GM21529 (cell line): ENCODE data around the gene CSNK1D.
"Not testable (repeated sequence)": the region's sequence is repeated elsewhere in the genome, so short reads cannot be mapped to it uniquely, and the experiment has no call there.

ENCODE experiments used
- ATAC-seq: cut with Tn5 transposase; IDR thresholded peaks from one replicate; pipeline ENCODE4 v1.9.1; 2021; ENCODE audit not compliant: unreplicated experiment

CSNK1D gene

DNA sequence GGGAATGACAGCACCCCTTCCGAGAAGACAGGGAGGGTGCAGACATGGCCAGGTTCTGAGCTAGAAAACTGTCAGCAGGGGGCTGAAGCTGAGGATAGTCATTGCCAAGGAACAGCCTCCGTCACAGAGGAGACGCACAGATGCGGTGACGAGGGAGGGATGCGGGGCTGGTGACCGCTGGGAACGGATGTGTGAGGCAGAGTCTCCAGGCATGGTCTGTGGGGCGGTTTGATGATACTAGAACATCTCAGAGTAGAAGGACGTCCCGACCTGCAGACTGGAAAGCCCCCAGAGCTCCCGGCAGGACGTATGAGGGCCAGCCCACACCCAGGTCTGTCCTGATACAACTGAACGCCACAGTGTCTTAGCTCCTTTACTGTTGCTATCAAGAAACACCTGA lies 1.8 kb upstream of the CSNK1D start:
- no peak for ATAC-seq

DNA sequence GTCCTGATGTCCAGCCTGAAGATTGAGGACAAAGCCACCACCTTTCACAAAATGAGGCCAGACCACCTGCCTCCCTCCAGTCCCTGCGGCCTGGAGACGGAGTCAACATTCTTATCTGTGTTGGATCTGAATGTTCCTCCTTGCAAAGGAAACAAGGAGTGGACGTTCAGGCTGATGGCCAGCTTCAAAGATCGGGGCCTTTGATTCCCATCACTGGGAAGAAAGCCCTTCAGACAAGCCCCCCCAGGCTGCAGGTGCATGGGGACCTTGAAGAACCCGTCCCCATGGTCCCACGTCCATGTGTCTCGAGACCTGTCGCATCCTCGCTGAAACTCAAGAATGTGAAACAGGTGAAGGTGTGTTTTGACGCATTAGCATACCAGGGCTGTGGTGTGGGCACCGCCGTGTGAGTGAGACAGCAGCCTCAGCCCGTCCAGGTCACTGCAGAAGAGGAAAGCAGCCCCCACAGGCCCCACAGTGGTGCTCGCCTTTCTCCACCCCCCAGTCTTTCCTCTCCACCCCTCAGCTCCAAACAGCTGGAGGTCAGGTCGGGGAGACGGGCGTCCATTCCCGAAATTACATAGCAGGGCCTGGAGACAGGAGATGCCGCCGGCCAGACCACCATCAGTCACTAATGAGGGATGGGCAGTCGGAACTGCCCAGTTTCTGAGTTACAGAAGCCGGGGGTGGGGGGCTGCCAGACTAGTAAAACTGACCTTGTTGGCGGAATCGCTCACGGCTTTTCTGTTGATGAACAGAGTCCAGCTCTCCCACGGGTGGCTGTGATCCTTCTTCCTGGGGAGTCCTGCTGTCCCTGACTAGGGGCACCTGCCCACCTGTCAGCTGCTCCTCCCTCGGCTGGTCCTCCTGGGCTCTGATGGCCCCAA lies 877 bp upstream of the CSNK1D start:
- ATAC-seq = no peak

DNA sequence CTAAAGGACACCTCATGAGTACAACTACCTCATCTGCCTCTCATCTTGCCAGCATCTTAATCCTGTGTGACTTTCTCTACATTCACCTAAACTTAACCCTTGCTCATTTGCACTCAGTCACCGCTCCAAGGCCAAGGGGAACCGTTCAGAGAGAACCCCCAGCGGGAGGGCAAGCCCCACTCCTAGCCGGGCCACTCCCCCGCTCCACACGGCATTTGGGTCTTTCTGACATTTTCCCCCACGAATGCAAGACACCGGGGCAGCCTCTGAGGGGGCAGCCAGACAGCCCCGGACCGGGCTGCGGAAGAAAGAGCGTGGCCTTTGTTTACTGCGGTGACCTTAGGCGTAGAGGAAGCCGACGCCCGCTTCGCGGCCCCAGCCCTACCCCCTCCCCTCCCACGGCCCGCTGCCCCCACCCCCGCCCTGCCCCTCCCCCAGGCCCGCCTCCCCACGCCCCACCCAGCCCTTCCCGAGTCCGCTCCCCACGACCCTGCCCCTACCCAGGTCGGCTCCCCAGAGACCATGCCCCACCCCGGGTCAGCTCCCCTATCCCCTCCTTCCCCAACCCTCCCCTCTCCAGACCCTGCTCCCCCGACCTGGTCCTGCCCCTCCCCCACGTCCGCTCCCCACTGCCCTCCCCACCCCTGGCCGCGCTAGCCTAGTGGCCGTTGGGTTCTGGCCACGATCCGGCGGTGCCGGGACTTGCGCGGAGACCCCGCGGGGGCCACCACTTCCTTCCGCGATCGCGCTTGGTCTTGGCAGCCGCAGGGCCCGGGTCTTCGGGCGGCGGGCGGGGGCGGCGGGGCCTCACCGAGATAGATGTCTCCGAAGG lies 789 bp downstream of the CSNK1D start:
- no peak for ATAC-seq

DNA sequence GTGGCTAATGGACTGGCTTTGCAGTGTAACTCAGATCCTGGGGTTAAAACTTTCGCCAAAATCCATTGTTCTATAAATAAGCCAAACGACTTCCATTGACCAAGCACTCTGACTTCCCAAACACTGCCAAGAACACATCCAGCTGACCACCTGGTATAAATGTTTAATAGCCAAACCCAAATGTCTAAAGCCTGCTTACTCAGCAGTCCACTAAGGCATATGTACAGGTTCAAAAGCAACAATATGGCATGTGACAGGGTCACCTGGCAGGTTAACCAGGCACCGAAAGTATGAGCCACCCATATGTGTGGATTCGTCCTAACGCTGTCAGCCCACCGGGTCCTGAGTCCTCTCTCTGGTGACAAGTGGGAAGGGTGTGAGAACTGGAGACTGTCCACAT lies 2.1 kb downstream of the CSNK1D start:
- no peak for ATAC-seq

DNA sequence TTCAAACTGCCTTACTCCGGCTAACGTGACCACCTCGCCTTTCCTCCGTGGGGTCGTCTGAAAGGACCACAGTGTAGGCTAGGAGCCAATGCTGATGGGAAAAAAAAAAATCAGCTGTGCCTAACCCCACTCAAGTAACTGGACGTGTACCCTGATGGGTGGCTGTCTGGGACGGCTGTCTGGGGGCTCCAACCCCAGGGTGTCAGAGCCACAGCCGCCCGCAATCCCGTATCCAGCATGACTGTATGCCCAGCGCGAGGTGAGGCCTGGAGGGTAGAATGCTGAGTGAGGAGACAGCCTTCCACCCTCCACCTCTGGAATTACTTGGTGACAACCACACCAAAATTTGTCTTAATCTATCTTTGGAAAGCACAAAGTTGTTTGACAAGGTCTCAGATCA lies 2.8 kb downstream of the CSNK1D start:
- no peak for ATAC-seq

DNA sequence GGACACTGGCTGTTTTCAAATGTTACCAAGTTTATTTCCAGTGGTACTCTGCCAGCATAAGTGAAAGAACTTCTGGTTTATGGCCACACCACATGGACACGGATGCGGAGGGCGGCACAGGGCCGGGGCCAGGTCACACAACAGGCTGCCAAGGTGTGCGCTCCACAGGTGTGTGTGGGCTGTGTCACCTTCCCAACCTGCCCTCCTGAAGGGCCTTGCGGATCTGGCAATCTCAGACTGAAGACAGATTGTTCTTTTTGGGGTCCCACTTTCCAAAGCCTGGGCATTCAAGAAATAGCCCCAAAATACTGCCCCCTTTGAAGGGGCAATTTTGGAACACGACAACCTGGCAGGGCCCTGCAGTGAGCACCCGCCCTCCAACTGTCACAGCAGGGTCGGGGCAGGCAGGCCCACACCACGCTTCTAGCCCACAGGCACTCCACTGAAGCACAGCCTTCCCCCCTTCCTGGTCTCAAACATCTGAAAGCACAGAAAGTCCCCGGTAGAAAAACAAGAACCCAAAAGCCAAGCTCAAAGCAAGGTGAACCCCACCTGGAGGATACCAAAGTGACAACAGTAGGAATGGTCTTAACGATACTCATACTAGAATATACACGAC lies 3.5 kb downstream of the CSNK1D start:
- ATAC-seq = no peak

DNA sequence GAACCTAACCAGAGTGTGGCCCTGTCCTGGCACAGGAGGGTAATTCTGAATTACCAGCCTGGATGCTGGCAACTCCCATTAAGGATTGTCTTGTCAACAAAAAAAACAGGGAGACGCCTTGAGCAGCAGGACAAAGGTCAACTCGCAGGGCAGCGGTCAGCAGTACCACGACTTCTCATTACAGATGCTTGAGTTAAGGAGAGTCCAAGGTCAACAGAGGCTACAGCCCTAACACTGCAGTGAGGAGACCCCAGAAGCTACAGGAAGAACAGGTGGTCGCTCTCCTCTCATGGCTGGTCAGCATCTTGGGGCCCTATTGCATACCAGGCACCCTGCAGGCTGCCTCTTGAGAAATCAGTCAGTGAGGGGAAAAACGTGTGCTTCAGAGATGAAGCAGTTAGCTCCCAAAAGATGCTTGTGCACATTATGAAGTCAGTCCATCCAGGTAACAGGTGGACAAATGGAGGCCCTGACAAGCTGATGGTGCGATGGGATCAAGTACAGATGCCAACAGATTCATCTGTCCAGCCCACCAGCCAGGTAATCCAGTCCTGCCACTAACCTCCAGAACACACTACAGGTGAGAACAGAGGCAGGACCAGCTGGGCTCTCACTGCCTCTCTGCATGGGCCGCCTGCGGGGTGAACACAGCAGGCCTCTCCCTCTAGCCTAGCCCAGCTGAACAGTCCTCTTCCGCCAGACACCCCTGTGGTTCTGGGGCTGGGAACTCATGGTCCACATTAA lies 4.2 kb downstream of the CSNK1D start:
- ATAC-seq = no peak

DNA sequence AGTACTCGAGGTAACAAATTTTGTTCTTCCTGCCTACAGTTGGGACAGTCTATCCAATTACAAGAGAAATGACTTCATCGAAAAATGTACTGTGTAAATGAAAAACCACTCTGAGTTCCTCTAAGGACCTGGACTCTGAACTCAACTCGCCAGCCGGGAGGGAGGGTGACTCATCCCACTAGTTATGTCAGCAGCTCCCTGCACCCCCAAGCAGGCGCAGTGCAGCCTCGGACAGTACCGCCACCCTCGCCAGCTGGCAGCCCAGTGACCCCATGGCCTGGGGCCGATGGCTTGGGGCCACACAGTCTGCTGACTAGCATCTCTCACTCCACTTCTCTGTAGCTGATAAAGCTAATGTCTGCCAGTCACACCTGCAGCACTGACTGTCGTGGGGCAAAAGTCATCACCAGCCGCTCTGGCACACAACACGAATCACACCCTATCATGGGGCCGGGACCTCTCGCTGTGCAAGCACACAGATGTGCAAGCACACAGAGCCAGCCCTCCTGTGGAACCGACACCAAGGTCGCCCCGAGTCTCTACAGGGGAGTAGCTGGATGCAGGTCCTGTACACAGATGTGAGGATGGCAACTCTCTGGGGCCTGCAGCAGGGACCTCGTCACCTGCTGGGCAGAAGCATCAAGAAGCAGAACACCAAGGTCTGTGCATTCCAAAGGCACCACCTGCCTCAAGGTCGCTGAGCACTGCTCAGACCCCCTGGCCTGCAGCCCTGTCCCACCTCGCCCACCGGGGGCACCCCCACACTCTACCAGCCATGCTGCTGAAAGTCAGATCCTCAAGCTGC lies 5.7 kb downstream of the CSNK1D start:
- no peak for ATAC-seq

DNA sequence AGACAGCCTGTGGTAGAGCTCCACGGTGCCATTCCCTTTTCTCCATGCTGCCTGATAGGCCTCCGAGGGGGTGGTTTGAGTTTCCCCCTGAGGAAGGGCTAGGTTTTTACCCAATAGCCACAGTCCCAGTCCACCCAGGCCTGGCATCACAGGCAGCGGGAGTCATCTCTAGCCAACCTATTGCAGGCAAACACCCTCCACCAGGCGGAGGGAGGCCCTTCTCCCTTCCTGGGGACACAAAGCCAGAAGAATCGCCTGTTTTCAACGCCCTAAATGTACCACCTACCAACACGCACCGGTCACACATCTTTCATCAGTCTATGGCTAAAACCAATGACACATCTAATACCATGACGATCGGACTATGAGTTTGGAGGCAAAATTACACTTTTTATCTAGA lies 7.4 kb downstream of the CSNK1D start:
- no peak for ATAC-seq

DNA sequence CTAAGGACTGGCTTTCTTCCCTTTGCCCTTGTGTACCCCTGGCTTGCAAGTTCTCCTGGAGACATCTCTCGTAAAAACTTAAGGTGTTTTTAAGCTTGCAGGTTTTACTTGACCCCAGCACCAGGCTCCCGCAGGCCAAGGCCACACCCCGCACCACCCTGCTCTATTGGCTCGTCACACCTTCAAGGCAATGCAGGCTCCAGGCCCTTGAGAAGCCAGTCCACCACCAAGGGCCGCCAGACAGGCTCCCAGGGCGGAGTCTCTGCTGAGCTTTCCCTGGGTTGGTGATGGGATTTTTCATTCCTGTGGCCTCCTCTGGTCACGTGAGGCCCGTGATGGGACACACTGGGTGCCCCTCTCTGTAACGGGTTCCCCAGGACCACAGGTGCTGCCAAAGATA lies 9.9 kb downstream of the CSNK1D start:
- no peak for ATAC-seq

DNA sequence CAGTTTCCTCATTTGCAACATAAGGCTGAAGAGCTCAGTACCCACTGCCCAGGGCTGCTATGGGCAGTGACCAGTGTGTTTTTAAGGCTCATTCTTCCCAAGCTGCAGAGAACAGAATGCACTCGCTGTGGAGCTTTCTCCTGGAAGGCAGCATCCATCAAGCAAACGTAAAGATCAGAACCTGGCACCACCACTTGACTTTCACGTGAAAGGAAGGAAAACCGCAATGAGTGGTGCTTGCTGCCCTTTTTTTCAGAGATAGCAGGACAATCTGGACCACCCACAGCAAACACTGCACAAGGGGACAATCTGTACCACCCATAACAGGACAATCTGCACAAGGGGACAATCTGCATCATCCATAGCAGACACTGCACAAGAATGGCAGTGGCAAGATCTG lies 11.2 kb downstream of the CSNK1D start:
- no peak for ATAC-seq

DNA sequence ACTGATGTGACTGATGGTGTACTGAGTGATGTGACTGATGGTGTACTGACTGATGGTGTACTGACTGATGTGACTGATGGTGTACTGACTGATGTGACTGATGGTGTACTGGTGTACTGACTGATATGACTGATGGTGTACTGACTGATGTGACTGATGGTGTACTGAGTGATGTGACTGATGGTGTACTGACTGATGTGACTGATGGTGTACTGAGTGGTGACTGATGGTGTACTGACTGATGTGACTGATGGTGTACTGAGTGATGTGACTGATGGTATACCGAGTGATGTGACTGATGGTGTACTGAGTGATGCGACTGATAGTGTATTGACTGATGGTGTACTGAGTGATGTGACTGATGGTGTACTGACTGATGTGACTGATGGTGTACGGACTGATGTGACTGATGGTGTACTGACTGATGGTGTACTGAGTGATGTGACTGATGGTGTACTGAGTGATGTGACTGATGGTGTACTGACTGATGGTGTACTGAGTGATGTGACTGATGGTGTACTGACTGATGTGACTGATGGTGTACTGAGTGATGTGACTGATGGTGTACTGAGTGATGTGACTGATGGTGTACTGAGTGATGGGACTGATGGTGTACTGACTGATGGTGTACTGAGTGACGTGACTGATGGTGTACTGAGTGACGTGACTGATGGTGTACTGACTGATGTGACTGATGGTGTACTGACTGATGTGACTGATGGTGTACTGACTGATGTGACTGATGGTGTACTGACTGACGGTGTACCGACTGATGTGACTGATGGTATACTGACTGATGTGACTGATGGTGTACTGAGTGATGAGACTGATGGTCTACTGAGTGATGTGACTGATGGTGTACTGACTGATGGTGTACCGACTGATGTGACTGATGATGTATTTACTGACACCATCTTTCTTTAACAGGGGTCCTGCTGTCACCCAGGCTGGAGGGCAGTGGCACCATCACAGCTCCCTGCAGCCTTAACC lies 13.2 kb downstream of the CSNK1D start:
- not testable (repeated sequence) for ATAC-seq

DNA sequence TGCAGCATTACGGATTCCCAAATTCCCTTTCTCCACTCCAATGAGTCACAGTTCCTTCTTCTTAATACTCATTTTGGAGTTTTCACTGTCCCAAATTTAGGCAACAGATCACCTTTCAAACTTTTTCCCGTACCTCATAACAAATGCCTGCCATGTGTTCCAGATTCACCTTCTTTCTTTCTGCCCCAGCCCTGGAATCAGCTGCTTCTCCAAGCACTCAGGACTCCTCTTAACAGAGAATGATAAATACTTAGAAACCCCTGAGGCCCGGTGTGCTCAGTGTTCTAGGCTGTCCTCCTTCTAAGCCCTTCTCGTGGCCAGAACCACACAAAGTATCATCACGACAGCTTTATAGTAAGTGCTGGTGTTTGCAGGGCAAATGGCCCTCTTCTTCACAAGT lies 14.9 kb downstream of the CSNK1D start:
- ATAC-seq = no peak

DNA sequence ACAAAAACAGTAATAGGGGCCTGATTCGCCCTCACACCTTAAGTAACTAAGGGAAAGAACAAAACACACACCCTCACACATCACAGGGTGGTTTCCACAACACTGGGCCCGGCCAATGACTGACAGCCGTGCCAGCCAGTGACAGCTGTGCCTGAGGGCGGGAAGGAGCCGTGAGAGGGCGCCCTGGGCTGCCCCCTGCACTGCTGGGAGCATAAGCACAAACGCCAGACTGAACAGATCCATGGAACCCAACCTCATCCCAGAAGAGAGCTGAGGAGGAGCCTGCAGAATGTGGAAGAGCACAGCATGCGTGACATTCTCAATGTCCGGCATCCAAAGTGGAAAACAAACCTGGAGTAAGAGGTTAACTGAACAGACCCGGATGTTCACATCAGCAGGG lies 16.0 kb downstream of the CSNK1D start:
- ATAC-seq = no peak

DNA sequence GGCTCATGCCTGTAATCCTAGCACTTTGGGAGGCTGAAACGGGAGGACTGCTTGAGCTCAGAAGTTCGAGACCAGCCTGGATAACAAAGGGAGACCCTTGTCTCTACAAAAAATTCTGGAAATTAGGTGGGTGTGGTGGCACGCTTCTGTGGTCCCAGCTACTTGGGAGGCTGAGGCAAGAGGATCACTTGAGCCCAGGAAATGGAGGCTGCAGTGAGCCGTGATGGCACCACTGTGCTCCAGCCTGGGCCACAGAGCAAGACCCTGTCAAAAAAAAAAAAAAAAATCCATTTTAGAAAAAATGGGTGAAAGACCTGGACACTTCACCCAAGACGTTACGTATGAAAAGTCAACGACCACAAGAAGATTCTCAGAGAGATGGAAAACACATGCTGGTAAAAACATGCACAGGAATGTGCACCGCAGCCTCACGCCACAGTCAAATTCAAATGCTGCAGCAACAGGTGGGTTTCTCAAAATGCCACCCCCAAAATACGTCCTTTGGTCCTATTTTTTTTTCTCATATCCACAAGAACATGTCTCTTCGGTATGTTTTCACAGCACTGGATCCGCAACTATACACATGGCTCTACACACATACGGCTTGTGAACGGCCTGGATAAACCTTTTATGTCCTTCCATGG lies 17.1 kb downstream of the CSNK1D start:
- no peak for ATAC-seq

DNA sequence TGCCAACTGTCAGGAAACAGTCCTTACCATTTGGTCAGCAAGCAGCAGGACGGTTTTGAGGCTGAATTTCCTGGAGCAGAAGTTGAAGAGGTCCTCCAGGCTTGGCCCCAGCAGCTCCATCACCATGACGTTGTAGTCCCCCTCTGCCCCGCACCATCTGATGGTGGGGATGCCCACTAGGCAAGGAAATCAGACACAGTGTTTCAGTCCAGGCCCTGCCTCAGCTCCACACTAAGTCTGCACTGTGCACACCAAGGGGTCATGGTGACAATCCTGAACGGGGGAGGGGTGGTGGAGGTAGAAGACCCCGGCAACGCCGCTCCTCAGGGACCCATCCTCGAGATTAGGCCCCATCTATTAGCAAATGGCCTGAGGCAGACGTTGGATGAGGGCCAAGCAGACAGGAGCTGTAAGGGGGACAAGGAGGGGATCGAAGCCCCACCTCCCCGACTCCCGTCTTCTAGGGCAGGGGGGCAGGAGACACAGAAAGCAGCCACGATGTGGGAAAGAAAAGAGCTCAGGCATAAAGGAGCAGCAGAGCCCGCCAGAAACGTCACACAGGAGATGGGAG lies 18.0 kb downstream of the CSNK1D start:
- no peak for ATAC-seq

DNA sequence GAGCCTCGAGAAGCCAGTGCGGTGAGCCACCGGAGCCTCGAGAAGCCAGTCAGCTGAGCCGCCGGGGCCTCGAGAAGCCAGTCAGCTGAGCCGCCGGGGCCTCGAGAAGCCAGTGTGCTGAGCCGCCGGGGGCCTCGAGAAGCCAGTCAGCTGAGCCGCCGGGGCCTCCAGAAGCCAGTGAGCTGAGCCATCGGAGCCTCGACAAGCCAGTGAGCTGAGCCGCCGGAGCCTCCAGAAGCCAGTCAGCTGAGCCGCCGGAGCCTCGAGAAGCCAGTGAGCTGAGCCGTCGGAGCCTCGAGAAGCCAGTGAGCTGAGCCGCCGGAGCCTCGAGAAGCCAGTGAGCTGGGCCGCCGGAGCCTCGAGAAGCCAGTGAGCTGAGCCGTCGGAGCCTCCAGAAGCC lies 18.8 kb downstream of the CSNK1D start:
- ATAC-seq = not testable (repeated sequence)

DNA sequence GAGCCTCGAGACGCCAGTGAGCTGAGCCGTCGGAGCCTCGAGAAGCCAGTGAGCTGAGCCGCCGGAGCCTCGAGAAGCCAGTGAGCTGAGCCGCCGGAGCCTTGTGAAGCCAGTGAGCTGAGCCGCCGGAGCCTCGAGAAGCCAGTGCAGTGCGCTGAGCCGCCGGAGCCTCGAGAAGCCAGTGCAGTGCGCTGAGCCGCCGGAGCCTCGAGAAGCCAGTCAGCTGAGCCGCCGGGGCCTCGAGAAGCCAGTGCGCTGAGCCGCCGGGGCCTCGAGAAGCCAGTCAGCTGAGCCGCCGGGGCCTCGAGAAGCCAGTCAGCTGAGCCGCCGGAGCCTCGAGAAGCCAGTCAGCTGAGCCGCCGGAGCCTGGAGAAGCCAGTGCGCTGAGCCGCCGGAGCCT lies 19.4 kb downstream of the CSNK1D start:
- ATAC-seq = not testable (repeated sequence)
